Fibroblast of skin of left quadriceps (primary cell): ENCODE data around the gene IL1RAP.
"Not testable (repeated sequence)": the region's sequence is repeated elsewhere in the genome, so short reads cannot be mapped to it uniquely, and the experiment has no call there.

Source experiments
- DNase-seq, 2 experiments: peaks; one replicate each; pipeline ENCODE4 v3.0.0-alpha.2; 2013; ENCODE audit warnings: low read depth in 2 of 2

The IL1RAP gene

GRCh38 chr3:190666821-190667220 lies 152.9 kb downstream of the IL1RAP start:
- DNase-seq = no peak

DNA sequence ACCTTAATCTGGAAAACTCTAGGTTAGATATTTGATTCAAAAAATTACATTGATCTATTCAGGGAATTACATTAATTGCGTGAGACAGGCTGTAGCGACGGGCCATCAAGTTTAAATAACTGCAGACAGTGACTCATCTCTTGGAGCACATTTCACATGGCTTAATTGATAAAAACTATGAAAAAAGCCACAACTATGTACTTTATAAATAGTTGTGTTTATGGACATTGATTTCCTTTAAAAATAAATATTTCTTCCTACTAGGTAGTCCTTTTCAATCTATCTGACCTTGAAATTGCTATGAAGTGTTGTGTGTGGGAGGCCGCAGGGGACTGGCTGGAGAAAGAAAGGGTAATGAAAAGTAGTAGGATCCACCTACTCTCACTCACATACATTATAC lies 157.8 kb downstream of the IL1RAP start:
- DNase-seq = peak in 1 of 2 experiments; percentile 12

GRCh38 chr3:190673148-190673547 lies 159.3 kb downstream of the IL1RAP start:
- DNase-seq = peak in 1 of 2 experiments; percentile 3

- peak in 1 of 2 experiments; percentile 20 for DNase-seq
Measured at GRCh38 chr3:190676481-190676880, 162.6 kb downstream of the IL1RAP start.

- DNase-seq = no peak
Measured at GRCh38 chr3:190677001-190677400, 163.1 kb downstream of the IL1RAP start.

GRCh38 chr3:190677868-190678267 lies 164.0 kb downstream of the IL1RAP start:
- not testable (repeated sequence) for DNase-seq

- DNase-seq = no peak
Measured at GRCh38 chr3:190680691-190681090, 166.8 kb downstream of the IL1RAP start.

DNA sequence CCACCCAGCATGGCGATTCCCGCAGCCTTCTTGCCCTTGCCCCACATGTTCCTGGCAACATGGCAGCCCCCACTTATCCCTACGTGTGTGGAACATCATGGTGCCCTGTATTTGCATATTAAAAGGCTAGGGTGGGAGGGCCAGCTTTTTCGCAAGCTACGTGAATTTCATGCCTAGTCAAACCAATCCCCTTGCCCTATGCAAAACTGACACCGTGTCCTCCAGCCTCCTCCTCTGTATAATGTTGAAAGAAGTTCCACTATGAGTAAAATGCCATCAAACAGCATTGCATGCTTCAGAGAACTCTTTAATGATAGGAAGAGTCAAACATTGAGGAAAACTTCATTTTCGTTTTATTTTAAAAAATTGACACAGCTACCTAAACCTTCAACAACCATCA lies 170.9 kb downstream of the IL1RAP start:
- DNase-seq = no peak

GRCh38 chr3:190686011-190686410 lies 172.1 kb downstream of the IL1RAP start:
- DNase-seq = no peak

- no peak for DNase-seq
Measured at GRCh38 chr3:190690246-190690645, 176.4 kb downstream of the IL1RAP start.

- DNase-seq = no peak
Measured at GRCh38 chr3:190692256-190692655, 178.4 kb downstream of the IL1RAP start.

GRCh38 chr3:190694335-190695001 lies 180.6 kb downstream of the IL1RAP start:
- no peak for DNase-seq

GRCh38 chr3:190695225-190695624 lies 181.3 kb downstream of the IL1RAP start:
- no peak for DNase-seq

GRCh38 chr3:190695994-190696393 lies 182.1 kb downstream of the IL1RAP start:
- DNase-seq = no peak

DNA sequence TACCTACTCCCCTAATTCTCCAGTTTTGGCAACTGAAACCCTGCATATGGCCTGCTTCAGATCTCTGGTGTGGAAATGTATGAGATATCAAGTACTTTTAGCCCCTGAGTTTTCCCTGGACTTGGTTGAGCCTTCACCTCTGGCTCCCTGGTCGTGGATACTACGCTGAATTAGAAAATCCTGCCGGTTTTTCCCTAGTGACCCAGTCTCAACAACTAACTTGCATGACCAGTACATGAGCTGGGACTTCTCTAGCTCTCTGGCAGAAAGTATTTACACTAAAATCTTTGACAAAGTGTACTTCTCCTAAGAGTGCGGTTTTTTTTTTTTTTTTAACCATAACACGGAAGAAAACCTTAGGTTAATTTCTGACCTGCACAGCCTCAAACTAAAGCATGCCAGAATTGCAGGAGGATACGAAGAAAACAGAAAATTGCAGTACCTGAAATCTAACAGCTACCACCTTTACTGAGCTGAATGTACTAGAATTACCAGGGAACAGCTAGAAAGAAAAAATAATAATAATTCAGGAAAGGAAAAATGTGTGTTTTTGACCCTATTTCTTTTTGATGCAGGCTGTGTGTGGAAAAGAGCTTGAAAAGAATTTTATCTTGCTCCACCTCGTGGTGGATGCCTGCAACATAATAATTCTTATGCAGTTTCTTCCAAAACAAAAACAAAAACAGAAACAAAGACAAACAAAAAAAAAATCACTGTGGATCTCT lies 183.1 kb downstream of the IL1RAP start:
- no peak for DNase-seq

- no peak for DNase-seq
Measured at GRCh38 chr3:190697502-190697830, 183.6 kb downstream of the IL1RAP start.

DNA sequence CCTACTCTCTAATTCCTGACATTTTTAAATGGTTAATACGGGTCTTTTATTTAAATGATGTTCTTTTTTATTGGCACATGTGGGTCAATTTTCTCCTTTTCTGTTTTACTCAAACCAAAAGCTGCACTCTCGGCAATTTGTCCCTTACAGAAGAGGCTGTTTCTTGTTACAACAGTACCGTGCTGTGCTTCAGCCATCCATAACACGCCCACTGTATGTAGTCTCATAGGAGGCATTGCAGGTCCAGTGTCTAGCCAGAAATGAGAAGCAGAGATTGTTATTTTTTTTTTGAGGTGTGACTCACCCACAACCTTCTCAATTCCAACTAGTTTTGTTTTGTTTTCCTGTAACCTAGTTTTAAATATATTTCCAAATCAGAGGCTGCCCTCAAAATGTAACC lies 184.0 kb downstream of the IL1RAP start:
- DNase-seq = no peak

- DNase-seq = no peak
Measured at GRCh38 chr3:190699776-190700175, 185.9 kb downstream of the IL1RAP start.

DNA sequence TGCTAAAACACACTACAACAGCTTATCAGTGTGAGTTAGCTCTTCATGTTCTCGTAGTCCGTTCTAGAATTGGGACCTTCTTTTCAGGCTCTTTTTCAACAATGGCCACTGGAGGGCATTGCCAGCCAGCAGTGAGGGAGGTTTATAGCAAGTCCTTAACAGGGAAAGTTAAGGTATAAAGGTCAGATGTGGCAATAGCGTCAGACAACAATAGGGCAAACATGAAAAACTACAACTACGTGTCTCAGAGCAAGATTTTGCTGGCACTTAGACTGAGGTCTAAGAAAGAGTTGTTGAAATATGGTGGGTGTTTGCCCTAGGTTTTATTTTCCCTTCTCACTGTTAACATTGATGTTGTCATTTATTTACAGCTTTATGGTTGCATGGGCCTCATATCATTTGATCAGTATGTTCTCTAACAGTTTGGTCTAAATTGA lies 187.2 kb downstream of the IL1RAP start:
- peak in 1 of 2 experiments; percentile 5 for DNase-seq

GRCh38 chr3:190706582-190706981 lies 192.7 kb downstream of the IL1RAP start:
- no peak for DNase-seq
